HCT116 (cell line): ENCODE results near the gene CARS1.

Source experiments
- EZH2 ChIP-seq: fragments of 200-600 bp; sonication (generic); IDR thresholded peaks from 2 replicates; pipeline ENCODE4 v1.6.1; 2017; ENCODE audit warnings: antibody characterized with exemption, mixed run types
- EZH2phosphoT487 ChIP-seq: fragments of 200-600 bp; IDR thresholded peaks from 2 replicates; pipeline ENCODE4 v1.6.1; 2018; ENCODE audit warnings: antibody characterized with exemption, borderline replicate concordance
- POLR2A ChIP-seq: IDR thresholded peaks from 2 replicates; pipeline ENCODE4 v1.7.0; 2011; ENCODE audit warnings: borderline replicate concordance; ENCODE audit not compliant: insufficient read depth, insufficient read length; ENCODE audit errors: extremely low read depth
- POLR2AphosphoS5 ChIP-seq: IDR thresholded peaks from 2 replicates; pipeline ENCODE4 v1.6.1; 2011; ENCODE audit warnings: mild to moderate bottlenecking, low read depth, low read length, moderate library complexity
- RAD21 ChIP-seq: IDR thresholded peaks from 2 replicates; pipeline ENCODE4 v1.6.1; 2012; ENCODE audit warnings: low read depth, mild to moderate bottlenecking
- SP1 ChIP-seq: IDR thresholded peaks from 2 replicates; pipeline ENCODE4 v1.6.1; 2012; ENCODE audit warnings: low read depth
- YY1 ChIP-seq: IDR thresholded peaks from 2 replicates; pipeline ENCODE4 v1.6.1; 2011; ENCODE audit warnings: low read length, low read depth, moderate library complexity, mild to moderate bottlenecking; ENCODE audit not compliant: insufficient replicate concordance; ENCODE audit errors: extremely low read depth
- ZNF274 ChIP-seq: fragments of 200-500 bp; sonication (Bioruptor generic); IDR thresholded peaks from 2 replicates; pipeline ENCODE4 v1.6.1; 2014; ENCODE audit warnings: mild to moderate bottlenecking, low read depth, low read length, inconsistent platforms
- TF ChIP-seq, protein P1 (sequence below), 3 experiments: fragments of 200-600 bp in 1 of 3; sonication (generic) in 1 of 3; IDR thresholded peaks in 2 of 3; conservative IDR thresholded peaks in 1 of 3; 2 replicates each; pipeline ENCODE4 v1.5.1; 2012 to 2017; ENCODE audit warnings: low read depth in 2 of 3, low read length in 2 of 3, antibody characterized with exemption in 1 of 3, borderline replicate concordance in 1 of 3, control low read depth in 1 of 3, mild to moderate bottlenecking in 1 of 3, mixed read lengths in 1 of 3, mixed run types in 1 of 3, moderate library complexity in 1 of 3; ENCODE audit not compliant: insufficient read depth in 1 of 3

DNA sequence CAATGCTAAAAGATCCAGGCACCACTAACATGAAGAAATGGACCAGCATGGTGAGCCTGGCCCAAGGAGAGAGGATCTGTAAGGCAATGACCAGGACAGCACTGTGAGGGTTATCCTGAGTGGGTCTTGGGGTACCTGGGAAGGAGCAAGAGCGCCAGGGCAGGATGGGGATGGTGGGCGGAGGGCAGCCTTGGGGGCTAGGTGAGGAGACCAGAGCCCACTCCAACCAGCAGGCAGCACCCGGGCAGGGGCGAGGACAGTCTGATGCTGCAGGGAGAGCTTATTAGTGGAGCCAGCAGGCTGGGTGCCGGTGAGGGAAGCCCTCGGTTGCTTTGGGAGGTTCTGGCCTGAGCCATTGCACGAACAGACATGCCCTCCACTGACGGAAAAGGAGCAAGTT is 54.4 kb downstream of the CARS1 start:
- TF ChIP-seq, protein P1, sequence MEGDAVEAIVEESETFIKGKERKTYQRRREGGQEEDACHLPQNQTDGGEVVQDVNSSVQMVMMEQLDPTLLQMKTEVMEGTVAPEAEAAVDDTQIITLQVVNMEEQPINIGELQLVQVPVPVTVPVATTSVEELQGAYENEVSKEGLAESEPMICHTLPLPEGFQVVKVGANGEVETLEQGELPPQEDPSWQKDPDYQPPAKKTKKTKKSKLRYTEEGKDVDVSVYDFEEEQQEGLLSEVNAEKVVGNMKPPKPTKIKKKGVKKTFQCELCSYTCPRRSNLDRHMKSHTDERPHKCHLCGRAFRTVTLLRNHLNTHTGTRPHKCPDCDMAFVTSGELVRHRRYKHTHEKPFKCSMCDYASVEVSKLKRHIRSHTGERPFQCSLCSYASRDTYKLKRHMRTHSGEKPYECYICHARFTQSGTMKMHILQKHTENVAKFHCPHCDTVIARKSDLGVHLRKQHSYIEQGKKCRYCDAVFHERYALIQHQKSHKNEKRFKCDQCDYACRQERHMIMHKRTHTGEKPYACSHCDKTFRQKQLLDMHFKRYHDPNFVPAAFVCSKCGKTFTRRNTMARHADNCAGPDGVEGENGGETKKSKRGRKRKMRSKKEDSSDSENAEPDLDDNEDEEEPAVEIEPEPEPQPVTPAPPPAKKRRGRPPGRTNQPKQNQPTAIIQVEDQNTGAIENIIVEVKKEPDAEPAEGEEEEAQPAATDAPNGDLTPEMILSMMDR (IDR thresholded peaks at IDR 0.05 in 2 of 3, conservative IDR thresholded peaks at IDR 0.05 in 1 of 3; ENCODE audit: borderline replicate concordance in 1 of 3, insufficient read depth in 1 of 3, low read depth in 2 of 3, low read length in 2 of 3): no peak
- TF ChIP-seq EZH2phosphoT487 (no peak), POLR2A (no peak), POLR2AphosphoS5 (no peak), YY1 (no peak), EZH2 (no peak), SP1 (no peak), RAD21 (no peak), ZNF274 (no peak)
